ENCODE measurements around the gene AK1. TPM values are rescaled to one million over a fixed set of nuclear protein-coding genes. Genes with fewer than 3 reads are reported as not detected.
A peak's percentile ranks its signal among the peaks of the same experiment; 100 is the strongest.

AK1 gene
- total RNA-seq, 1 experiment from 2014 or later: 61.1 TPM

DNA sequence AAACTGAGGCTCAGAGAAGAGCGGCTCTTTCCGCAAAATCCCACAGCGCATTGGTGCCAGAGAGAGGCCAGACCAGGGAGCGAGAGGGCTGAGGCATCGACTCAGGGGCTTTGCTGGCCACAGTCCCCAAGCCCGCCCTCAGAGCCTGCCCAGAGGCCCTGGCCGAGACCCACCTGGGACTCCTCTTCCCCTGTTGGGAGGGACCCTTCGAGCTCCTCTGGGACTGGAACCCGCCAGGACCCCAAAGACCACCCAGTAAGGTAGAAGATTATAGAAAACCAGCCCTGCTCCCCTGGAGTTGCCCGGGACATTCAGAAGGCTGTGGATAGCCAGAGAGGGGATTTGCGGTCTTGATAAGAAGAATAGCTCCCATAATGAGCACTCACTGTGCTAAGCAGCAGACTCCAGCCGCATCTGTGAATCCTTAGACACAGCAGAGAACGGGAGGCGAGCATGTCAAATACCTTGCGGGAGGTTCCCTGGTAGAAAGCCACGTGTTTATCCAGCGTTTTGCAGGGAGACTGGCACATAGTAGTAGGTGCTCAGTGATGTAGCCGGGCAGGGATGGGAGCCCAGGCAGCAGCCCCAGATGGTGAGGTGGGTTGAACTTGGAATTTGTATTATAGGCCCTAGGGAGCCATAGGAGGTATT, 651 bp upstream of the AK1 start (continued):
- TF ChIP-seq, protein P1, sequence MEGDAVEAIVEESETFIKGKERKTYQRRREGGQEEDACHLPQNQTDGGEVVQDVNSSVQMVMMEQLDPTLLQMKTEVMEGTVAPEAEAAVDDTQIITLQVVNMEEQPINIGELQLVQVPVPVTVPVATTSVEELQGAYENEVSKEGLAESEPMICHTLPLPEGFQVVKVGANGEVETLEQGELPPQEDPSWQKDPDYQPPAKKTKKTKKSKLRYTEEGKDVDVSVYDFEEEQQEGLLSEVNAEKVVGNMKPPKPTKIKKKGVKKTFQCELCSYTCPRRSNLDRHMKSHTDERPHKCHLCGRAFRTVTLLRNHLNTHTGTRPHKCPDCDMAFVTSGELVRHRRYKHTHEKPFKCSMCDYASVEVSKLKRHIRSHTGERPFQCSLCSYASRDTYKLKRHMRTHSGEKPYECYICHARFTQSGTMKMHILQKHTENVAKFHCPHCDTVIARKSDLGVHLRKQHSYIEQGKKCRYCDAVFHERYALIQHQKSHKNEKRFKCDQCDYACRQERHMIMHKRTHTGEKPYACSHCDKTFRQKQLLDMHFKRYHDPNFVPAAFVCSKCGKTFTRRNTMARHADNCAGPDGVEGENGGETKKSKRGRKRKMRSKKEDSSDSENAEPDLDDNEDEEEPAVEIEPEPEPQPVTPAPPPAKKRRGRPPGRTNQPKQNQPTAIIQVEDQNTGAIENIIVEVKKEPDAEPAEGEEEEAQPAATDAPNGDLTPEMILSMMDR (IDR thresholded peaks at IDR 0.05 in 2 of 3, conservative IDR thresholded peaks at IDR 0.05 in 1 of 3; ENCODE audit: borderline replicate concordance in 1 of 3, insufficient read depth in 1 of 3, low read depth in 2 of 3, low read length in 2 of 3): no peak
- no peak for TF ChIP-seq CEBPB (IDR thresholded peaks at IDR 0.05; ENCODE audit: low read depth)
- TF ChIP-seq SIN3A (IDR thresholded peaks at IDR 0.05; ENCODE audit: low read depth): no peak

DNA sequence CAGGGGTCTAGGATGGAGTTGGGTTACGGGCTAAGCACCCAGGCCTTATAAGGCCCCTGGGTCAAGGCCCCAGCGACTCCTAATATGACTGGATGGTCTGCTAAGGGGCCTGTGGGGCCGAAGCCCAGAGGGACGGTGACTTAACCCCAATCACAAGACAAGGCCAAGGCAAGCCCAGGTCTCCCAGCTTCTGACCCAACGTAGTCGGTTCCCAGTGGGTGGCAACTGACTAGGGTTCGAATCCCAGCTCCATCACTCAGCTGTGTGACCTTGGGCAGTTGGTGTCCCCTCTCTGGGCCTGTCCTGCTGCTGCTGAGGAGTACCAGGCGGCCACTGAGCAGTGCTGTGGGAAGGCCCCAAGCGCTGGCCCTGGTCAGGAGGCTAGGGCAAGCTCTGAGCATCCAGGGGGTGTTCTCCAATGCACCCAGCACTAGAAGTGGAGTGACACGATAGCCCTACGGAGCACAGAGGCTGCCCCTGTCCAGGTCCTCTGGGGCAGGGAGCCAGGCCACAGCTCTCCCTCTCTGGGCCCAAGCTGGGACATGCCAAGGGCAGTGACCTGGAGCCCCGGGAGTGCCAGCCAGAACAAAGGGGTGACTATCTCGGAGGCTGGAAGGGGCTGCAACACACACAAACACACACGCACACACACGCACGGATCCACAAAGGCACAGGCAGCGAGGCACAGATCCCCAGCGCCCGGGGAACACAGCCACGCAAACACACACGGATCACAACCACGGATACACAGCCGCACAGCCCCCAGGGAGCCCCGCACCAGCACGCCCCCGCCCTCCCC, 512 bp downstream of the AK1 start:
- peak overlapping the region; percentile 58 to 68 for H3K4me3 ChIP-seq (replicated peaks in 1 of 2; ENCODE audit: low read depth in 1 of 2, low read length in 2 of 2)
- no peaks in the 10 kb centered on the region for H4K20me1 ChIP-seq (ENCODE audit: insufficient read depth)
- H3K9me2 ChIP-seq (ENCODE audit: insufficient read depth): no peaks in the 10 kb centered on the region
- peak overlapping the region; percentile 89 for H3K4me2 ChIP-seq (ENCODE audit: low read length)
- no peak overlapping the region for H2AFZ ChIP-seq (ENCODE audit: low read depth, low read length, poor library complexity, severe bottlenecking)
- no peaks in the 10 kb centered on the region for H3K36me3 ChIP-seq (ENCODE audit: control insufficient read depth in 1 of 2, insufficient read depth in 2 of 2, low read length in 2 of 2)
- CTCF ChIA-PET: interaction anchor here (1.0 kb wide), 1 partner anchor 41 kb away, joined by 3 read pairs; no protein-coding TSS in a partner anchor
- no peaks in the 10 kb centered on the region for H3K27me3 ChIP-seq (ENCODE audit: insufficient read depth, low read length)
- H3K9me3 ChIP-seq (ENCODE audit: control insufficient read depth in 1 of 2, insufficient read depth in 1 of 2, low read depth in 1 of 2, low read length in 2 of 2): no peaks in the 10 kb centered on the region
- peaks cover 12 to 42% of the 10 kb centered on the region in 2 experiments for H3K4me1 ChIP-seq (ENCODE audit: control insufficient read depth in 1 of 2, insufficient read depth in 2 of 2, low read length in 2 of 2)
- ATAC-seq (peak; percentile 35), DNase-seq (ENCODE audit: low read depth, low spot score) (no peak)
- peak overlapping the region; percentile 45 for H3K27ac ChIP-seq (ENCODE audit: low read depth, low read length)
- TSS peak; percentile 75 for BruUV-seq (replicated peaks)
- POLR2A ChIA-PET: interaction anchor here (0.7 to 1.1 kb wide), 3 partner anchors 12 to 40 kb away, joined by 3 to 4 read pairs (median 3); partner anchors contain the start of gene ST6GALNAC4
- intact Hi-C loops (cut with micrococcal nuclease): no loop called here
- H3K79me2 ChIP-seq (ENCODE audit: insufficient read depth, low read length): no peaks in the 10 kb centered on the region; the same call in 1 of the 2 replicates
- no peak for TF ChIP-seq TCF7L2 (IDR thresholded peaks at IDR 0.05; ENCODE audit: borderline replicate concordance, extremely low read depth, insufficient read depth, insufficient read length)
- H3K9ac ChIP-seq (ENCODE audit: low read length): peak overlapping the region; percentile 70
- RAD21 ChIA-PET (ENCODE audit: low non-redundant PET in 1 of 2, low total read pairs in 2 of 2, uncharacterized antibody in 2 of 2, unreplicated experiment in 2 of 2): no interaction called here
